ENCODE measurements around the gene NFIA.

NFIA gene

GRCh38 chr1:61379693-61380092 is 297.3 kb downstream of the NFIA start:
- no peak for DNase-seq

GRCh38 chr1:61380561-61380960 is 298.2 kb downstream of the NFIA start:
- DNase-seq: no peak

GRCh38 chr1:61386323-61386722 is 304.0 kb downstream of the NFIA start:
- no peak for DNase-seq

- DNase-seq: no peak
Observed at GRCh38 chr1:61386770-61387169, 304.4 kb downstream of the NFIA start.

GRCh38 chr1:61387829-61388228 is 305.5 kb downstream of the NFIA start:
- DNase-seq: no peak

GRCh38 chr1:61388566-61388965 is 306.2 kb downstream of the NFIA start:
- DNase-seq: no peak

GRCh38 chr1:61389194-61389925 is 307.0 kb downstream of the NFIA start:
- no peak for DNase-seq

GRCh38 chr1:61389926-61390845 is 307.8 kb downstream of the NFIA start:
- no peak for DNase-seq

- no peak for DNase-seq
Observed at GRCh38 chr1:61391730-61392129, 309.4 kb downstream of the NFIA start.

- DNase-seq: no peak
Observed at GRCh38 chr1:61392409-61393242, 310.3 kb downstream of the NFIA start.

- no peak for DNase-seq
Observed at GRCh38 chr1:61393575-61393974, 311.2 kb downstream of the NFIA start.

- no peak for DNase-seq
Observed at GRCh38 chr1:61395146-61395800, 312.9 kb downstream of the NFIA start.

GRCh38 chr1:61397495-61397894 is 315.1 kb downstream of the NFIA start:
- DNase-seq: no peak

GRCh38 chr1:61397935-61398334 is 315.6 kb downstream of the NFIA start:
- DNase-seq: no peak

- DNase-seq: no peak
Observed at GRCh38 chr1:61399199-61399598, 316.8 kb downstream of the NFIA start.

GRCh38 chr1:61400131-61400770 is 317.9 kb downstream of the NFIA start:
- no peak for DNase-seq

GRCh38 chr1:61400997-61401396 is 318.6 kb downstream of the NFIA start:
- DNase-seq: no peak

GRCh38 chr1:61403679-61404596 is 321.6 kb downstream of the NFIA start:
- DNase-seq: no peak

- DNase-seq: no peak
Observed at GRCh38 chr1:61404597-61405376, 322.4 kb downstream of the NFIA start.

GRCh38 chr1:61406467-61406866 is 324.1 kb downstream of the NFIA start:
- no peak for DNase-seq

Data from SHP77 (cell line).